OCI-LY3 (cell line): ENCODE results near the gene DPP6.

ENCODE experiments used
- H2AFZ ChIP-seq: fragments of 200-600, 300-600 bp; shearing (Covaris generic); 2 replicates; pipeline ENCODE4 v1.6.0; 2014; ENCODE audit warnings: antibody characterized with exemption, low read depth, low read length
- H3K27ac ChIP-seq: fragments of 200-600, 300-600 bp; sonication (generic); 2 replicates; pipeline ENCODE4 v1.5.1; 2014; ENCODE audit warnings: mild to moderate bottlenecking, low read length, moderate library complexity, mixed read lengths
- H3K27me3 ChIP-seq: fragments of 200-600, 300-600 bp; sonication (generic); 2 replicates; pipeline ENCODE4 v1.6.1; 2014; ENCODE audit warnings: low read depth, low read length, mixed read lengths
- H3K36me3 ChIP-seq: fragments of 200-600, 300-600 bp; sonication (generic); replicated peaks from 2 replicates; pipeline ENCODE3; 2014; ENCODE audit warnings: low read depth, low read length, mixed read lengths
- H3K4me1 ChIP-seq: fragments of 300-600, 200-600 bp; sonication (generic); 2 replicates; pipeline ENCODE4 v1.6.1; 2014; ENCODE audit warnings: low read length, mixed read lengths
- H3K4me2 ChIP-seq: fragments of 200-600, 300-600 bp; sonication (generic); 2 replicates; pipeline ENCODE4 v1.6.1; 2014; ENCODE audit warnings: low read length, mixed read lengths
- H3K4me3 ChIP-seq: fragments of 300-600, 200-600 bp; sonication (generic); 2 replicates; pipeline ENCODE4 v1.5.1; 2014; ENCODE audit warnings: antibody characterized with exemption, mild to moderate bottlenecking, low read length, moderate library complexity
- H3K79me2 ChIP-seq: fragments of 300-600, 200-600 bp; shearing (Covaris generic); 2 replicates; pipeline ENCODE4 v1.6.1; 2014; ENCODE audit warnings: mild to moderate bottlenecking, low read length, mixed read lengths
- H3K9ac ChIP-seq: fragments of 300-600, 200-600 bp; shearing (Covaris generic); 2 replicates; pipeline ENCODE4 v1.6.0; 2014; ENCODE audit warnings: mild to moderate bottlenecking, low read length, moderate library complexity
- H3K9me3 ChIP-seq: fragments of 200-600, 300-600 bp; shearing (Covaris generic); 2 replicates; pipeline ENCODE4 v1.6.1; 2014; ENCODE audit warnings: low read length, mixed read lengths; ENCODE audit not compliant: insufficient read depth
- H4K20me1 ChIP-seq: fragments of 200-600, 300-600 bp; sonication (generic); 2 replicates; pipeline ENCODE4 v1.6.1; 2016; ENCODE audit warnings: low read length, mixed read lengths; ENCODE audit not compliant: insufficient read depth
- CTCF ChIP-seq: fragments of 200-600, 300-600 bp; sonication (generic); IDR thresholded peaks from 2 replicates; pipeline ENCODE4 v1.5.1; 2014; ENCODE audit warnings: antibody characterized with exemption, low read length, low read depth
- EZH2phosphoT487 ChIP-seq: fragments of 200-600 bp; shearing (Covaris generic); IDR thresholded peaks from 2 replicates; pipeline ENCODE4 v1.6.1; 2018; ENCODE audit warnings: antibody characterized with exemption, mixed run types, low read depth

DPP6 gene

DNA sequence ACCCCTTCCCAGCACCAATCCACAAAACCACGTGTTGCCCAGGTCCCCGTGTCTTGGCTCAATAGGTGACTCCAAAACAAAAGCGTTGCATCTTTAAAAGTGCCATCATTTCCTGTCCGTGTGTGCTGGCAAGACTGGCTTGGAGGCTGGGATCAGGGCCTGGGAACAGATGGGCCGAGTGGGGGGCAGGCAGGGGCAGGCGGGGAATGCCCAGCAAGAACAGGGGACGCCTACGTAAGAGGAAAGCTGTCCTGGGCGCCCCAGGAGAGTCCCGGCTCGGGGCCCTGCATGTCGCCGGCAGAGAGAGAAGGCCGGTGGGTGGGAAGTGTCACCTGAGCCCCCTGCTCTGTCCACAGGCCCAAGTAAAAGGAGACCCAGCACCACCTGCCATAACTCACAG lies 864.2 kb downstream of the DPP6 start:
- no peaks in the 10 kb centered on the region for H3K9me3 ChIP-seq
- no peaks in the 10 kb centered on the region for H4K20me1 ChIP-seq
- H3K27ac ChIP-seq = no peak overlapping the region
- H3K4me1 ChIP-seq = no peaks in the 10 kb centered on the region
- no peaks in the 10 kb centered on the region for H3K79me2 ChIP-seq
- no peaks in the 10 kb centered on the region for H3K36me3 ChIP-seq
- no peak overlapping the region for H3K4me2 ChIP-seq
- H2AFZ ChIP-seq = no peak overlapping the region
- TF ChIP-seq EZH2phosphoT487 (no peak), CTCF (no peak)
- no peak overlapping the region for H3K4me3 ChIP-seq
- H3K9ac ChIP-seq = no peak overlapping the region
- no peaks in the 10 kb centered on the region for H3K27me3 ChIP-seq

DNA sequence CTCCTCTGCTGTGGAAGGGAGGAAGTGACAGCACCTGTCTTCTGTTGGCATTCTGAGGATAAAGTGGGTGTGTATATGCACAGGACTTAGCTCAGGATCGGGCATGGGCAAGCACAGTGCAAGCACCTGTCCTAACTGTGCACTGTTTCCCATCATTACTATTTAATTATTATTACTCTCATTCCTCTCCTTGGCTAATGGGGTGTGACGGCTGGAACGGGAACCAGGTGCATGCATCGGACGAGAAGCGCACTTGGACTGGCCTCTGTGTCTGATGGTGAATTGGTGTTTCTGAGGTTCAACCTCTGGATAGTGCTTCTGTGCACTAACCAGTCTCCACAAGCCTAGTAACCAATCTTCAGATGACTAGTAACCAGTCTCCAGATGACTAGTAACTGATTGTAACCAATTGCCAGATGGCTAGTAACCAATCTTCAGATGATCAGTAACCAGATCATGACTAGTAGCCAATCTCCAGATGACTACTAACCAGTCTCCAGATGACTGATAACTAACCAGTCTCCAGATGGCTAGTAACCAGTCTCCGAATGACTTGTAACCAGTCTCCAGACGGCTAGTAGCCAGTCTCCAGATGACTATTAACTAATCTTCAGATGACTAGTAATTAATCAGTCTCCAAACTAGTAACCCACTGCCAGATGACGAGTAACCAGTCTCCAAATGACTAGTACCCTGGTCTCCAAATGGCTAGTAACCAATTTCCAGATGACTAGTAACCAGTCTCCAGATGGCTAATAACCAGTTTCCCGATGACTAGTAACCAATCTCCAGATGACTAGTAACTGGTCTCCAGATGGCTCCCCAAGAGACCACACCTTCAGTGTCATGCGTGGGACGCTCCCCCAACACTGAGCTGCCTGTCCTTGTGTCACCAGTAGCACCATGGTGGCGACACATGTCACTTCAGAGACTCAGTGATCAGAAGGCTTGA lies 864.9 kb downstream of the DPP6 start:
- no peaks in the 10 kb centered on the region for H3K4me1 ChIP-seq
- no peak overlapping the region for H3K27ac ChIP-seq
- no peaks in the 10 kb centered on the region; the same call in 1 of the 2 replicates for H3K9me3 ChIP-seq
- no peak overlapping the region for H3K4me3 ChIP-seq
- no peaks in the 10 kb centered on the region for H3K27me3 ChIP-seq
- no peaks in the 10 kb centered on the region for H3K36me3 ChIP-seq
- TF ChIP-seq EZH2phosphoT487 = no peak
- TF ChIP-seq CTCF = no peak
- no peaks in the 10 kb centered on the region for H3K79me2 ChIP-seq
- H4K20me1 ChIP-seq = no peaks in the 10 kb centered on the region
- H2AFZ ChIP-seq = no peak overlapping the region
- H3K9ac ChIP-seq = no peak overlapping the region
- H3K4me2 ChIP-seq = no peak overlapping the region

DNA sequence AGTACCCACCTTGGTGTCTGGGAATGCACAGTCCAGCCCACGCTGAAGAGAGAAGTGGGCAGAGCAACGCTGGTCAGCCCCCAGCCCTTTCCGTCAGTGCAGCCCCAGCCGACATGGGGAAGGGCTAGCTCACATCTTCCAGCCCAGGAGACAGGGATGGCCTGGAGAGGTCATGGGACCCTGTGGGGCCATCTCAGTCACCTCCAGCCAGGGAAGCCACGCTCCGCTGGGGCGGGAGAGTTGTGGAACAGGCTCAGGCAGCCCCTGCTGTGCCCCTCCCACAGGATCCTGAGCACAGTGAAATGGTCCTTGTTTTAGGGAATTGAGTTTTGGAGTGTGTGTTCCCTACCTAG lies 865.6 kb downstream of the DPP6 start:
- no peak overlapping the region for H2AFZ ChIP-seq
- no peak overlapping the region for H3K9ac ChIP-seq
- H3K27me3 ChIP-seq = no peaks in the 10 kb centered on the region
- TF ChIP-seq EZH2phosphoT487 (no peak), CTCF (no peak)
- no peak overlapping the region for H3K27ac ChIP-seq
- no peaks in the 10 kb centered on the region for H4K20me1 ChIP-seq
- no peaks in the 10 kb centered on the region for H3K36me3 ChIP-seq
- no peak overlapping the region for H3K4me3 ChIP-seq
- H3K79me2 ChIP-seq = no peaks in the 10 kb centered on the region
- no peak overlapping the region for H3K4me2 ChIP-seq
- H3K9me3 ChIP-seq = no peaks in the 10 kb centered on the region; the same call in 1 of the 2 replicates
- no peaks in the 10 kb centered on the region for H3K4me1 ChIP-seq

DNA sequence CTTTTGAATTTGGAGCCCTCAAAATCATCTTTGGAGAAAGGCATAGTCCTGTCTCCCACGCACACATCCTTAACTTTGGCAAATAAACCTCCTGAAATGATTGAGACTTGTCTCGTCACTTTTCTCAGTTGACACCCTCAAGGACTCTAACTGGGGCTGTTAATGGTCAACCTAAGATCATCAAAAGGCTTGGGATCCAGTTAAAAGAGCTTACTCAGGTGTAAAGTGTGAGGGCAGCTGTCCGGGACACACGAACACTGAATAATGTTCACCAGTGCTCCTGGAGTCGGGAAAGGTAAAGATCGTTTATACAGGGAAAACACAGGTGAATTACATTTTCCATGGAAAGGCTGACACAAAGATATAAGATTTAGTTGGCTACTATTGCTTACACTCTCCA lies 866.1 kb downstream of the DPP6 start:
- Histone ChIP-seq H3K27ac (no peak overlapping the region), H3K4me2 (no peak overlapping the region), H3K4me3 (no peak overlapping the region)

More for the DNA sequence above, 866.1 kb downstream of the DPP6 start:
- no peak overlapping the region for H3K9ac ChIP-seq
- no peaks in the 10 kb centered on the region for H3K79me2 ChIP-seq
- H3K4me1 ChIP-seq = no peaks in the 10 kb centered on the region
- H2AFZ ChIP-seq = no peak overlapping the region
- no peaks in the 10 kb centered on the region for H3K27me3 ChIP-seq
- H4K20me1 ChIP-seq = no peaks in the 10 kb centered on the region
- no peaks in the 10 kb centered on the region for H3K36me3 ChIP-seq
- TF ChIP-seq EZH2phosphoT487 = no peak
- no peak for TF ChIP-seq CTCF
- H3K9me3 ChIP-seq = no peaks in the 10 kb centered on the region; the same call in 1 of the 2 replicates
